ENCODE data around the gene SMPD4. TPM values are rescaled to one million over a fixed set of nuclear protein-coding genes. Genes with fewer than 3 reads are reported as not detected.
"Not testable (repeated sequence)": the region's sequence is repeated elsewhere in the genome, so short reads cannot be mapped to it uniquely, and the experiment has no call there.

SMPD4 gene
- total and polyA plus RNA-seq, 9 donors: 24.7 to 53.2 (median 39.3) TPM

GRCh38 chr2:130190237-130190636, 8.8 kb upstream of the SMPD4 start:
- Histone ChIP-seq H3K36me3 (no peaks in the 10 kb centered on the region), H3K4me3 (no peak overlapping the region), H3K9me3 (no peaks in the 10 kb centered on the region), H3K27me3 (no peaks in the 10 kb centered on the region), H3K27ac (no peak overlapping the region), H3K4me1 (ENCODE audit: insufficient read depth) (no peaks in the 10 kb centered on the region)
- no peak for DNase-seq
- 84 to 87% (median 86%) methylated on average over 15 of the region's 15 CpGs for WGBS, 3 donors
- intact Hi-C loops (cut with DNase I): no loop called here
- TF ChIP-seq CTCF (IDR thresholded peaks at IDR 0.05): no peak
- TF ChIP-seq POLR2A (IDR thresholded peaks at IDR 0.05): no peak
- TF ChIP-seq EP300 (IDR thresholded peaks at IDR 0.05): no peak

- H3K4me1 ChIP-seq (ENCODE audit: insufficient read depth); H3K4me3 ChIP-seq; H3K27me3 ChIP-seq; H3K9me3 ChIP-seq; DNase-seq; H3K36me3 ChIP-seq; H3K27ac ChIP-seq: not testable (repeated sequence)
- 70 to 77% (median 71%) methylated on average over 4 of the region's 4 CpGs for WGBS, 3 donors
- intact Hi-C loops (cut with DNase I): loop anchor here in 3 of 4 donors (5.0 to 10.0 kb wide), 3 partner anchors 146 to 1298 kb away; partner anchors contain the start of gene IMP4 (in 1 of the 3)
These were observed 7.6 kb upstream of the SMPD4 start for GRCh38 chr2:130188958-130189357.

GRCh38 chr2:130187859-130188792, 6.7 kb upstream of the SMPD4 start:
- not testable (repeated sequence) for H3K4me1 ChIP-seq (ENCODE audit: insufficient read depth); H3K9me3 ChIP-seq; H3K27ac ChIP-seq; H3K36me3 ChIP-seq; H3K27me3 ChIP-seq; H3K4me3 ChIP-seq; DNase-seq
- intact Hi-C loops (cut with DNase I): loop anchor here in 3 of 4 donors (5.0 to 10.0 kb wide), 3 partner anchors 147 to 1299 kb away; partner anchors contain the start of gene IMP4 (in 1 of the 3)
- 89 to 92% (median 90%) methylated on average over 17 of the region's 17 CpGs for WGBS, 3 donors

- TF ChIP-seq POLR2A (IDR thresholded peaks at IDR 0.05): no peak
- no peak for TF ChIP-seq EP300 (IDR thresholded peaks at IDR 0.05)
- no peak for TF ChIP-seq CTCF (IDR thresholded peaks at IDR 0.05)
These were observed 5.9 kb upstream of the SMPD4 start for GRCh38 chr2:130187268-130187667.

GRCh38 chr2:130186391-130186790, 5.0 kb upstream of the SMPD4 start:
- Histone ChIP-seq H3K36me3 (no peaks in the 10 kb centered on the region), H3K27ac (no peak overlapping the region), H3K4me3 (no peak overlapping the region), H3K27me3 (no peaks in the 10 kb centered on the region), H3K4me1 (ENCODE audit: insufficient read depth) (peaks cover 4% of the 10 kb centered on the region), H3K9me3 (no peaks in the 10 kb centered on the region)
- TF ChIP-seq POLR2A (IDR thresholded peaks at IDR 0.05) (no peak), CTCF (IDR thresholded peaks at IDR 0.05) (no peak), EP300 (IDR thresholded peaks at IDR 0.05) (no peak)
- DNase-seq: no peak
- 83 to 84% (median 83%) methylated on average over 5 of the region's 5 CpGs for WGBS, 3 donors
- intact Hi-C loops (cut with DNase I): loop anchor here in 3 of 4 donors (5.0 to 10.0 kb wide), 3 partner anchors 148 to 1301 kb away; partner anchors contain the start of gene IMP4 (in 1 of the 3)

More at GRCh38 chr2:130187268-130187667, 5.9 kb upstream of the SMPD4 start:
- no peaks in the 10 kb centered on the region for H3K9me3 ChIP-seq
- intact Hi-C loops (cut with DNase I): loop anchor here in 3 of 4 donors (5.0 to 10.0 kb wide), 3 partner anchors 148 to 1300 kb away; partner anchors contain the start of gene IMP4 (in 1 of the 3)
- no peaks in the 10 kb centered on the region for H3K27me3 ChIP-seq
- H3K27ac ChIP-seq: no peak overlapping the region
- WGBS, 3 donors: 73 to 78% (median 73%) methylated on average over 8 of the region's 8 CpGs
- no peak overlapping the region for H3K4me3 ChIP-seq
- no peak for DNase-seq
- H3K36me3 ChIP-seq: no peaks in the 10 kb centered on the region
- peaks cover 4% of the 10 kb centered on the region for H3K4me1 ChIP-seq (ENCODE audit: insufficient read depth)
